Measurements from ENCODE around the gene HNF1B.

The HNF1B gene

DNA sequence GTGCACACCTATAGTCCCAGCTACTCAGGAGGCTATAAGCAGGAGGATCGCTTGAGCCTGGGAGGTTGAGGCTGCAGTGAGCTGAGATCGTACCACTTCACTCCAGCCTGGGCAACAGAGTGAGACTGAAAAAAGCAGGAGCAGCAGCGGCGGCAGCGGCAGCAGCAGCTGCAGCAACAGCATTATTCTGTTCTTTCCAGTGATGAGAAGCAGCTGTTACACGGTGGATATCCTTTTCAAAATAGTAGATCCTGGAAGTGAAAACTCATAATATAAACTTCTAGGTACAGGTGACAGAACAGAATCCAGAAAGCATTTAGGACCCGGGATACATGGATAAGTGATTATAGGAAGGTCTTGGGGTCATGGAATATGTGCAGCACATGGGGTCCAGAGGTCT, 17.8 kb upstream of the HNF1B start:
- DNase-seq: no peak

DNA sequence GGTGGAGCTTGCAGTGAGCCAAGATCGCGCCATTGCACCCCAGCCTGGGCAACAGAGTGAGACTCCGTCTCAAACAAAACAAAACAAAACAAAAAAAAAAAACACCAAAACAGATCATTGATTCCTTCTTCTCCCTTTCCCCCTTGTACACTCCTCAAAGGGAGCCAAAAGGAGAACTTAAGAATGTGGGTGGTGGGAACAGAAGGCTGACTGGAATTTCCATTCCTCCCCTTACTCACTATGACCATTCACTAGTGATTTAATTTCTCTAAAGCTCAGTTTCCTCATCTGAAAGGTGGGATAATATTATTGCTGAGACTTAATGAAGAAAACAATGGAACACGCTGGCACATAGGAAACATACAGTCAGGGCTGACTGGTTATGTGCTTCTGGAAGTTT, 17.1 kb upstream of the HNF1B start:
- no peak for DNase-seq

DNA sequence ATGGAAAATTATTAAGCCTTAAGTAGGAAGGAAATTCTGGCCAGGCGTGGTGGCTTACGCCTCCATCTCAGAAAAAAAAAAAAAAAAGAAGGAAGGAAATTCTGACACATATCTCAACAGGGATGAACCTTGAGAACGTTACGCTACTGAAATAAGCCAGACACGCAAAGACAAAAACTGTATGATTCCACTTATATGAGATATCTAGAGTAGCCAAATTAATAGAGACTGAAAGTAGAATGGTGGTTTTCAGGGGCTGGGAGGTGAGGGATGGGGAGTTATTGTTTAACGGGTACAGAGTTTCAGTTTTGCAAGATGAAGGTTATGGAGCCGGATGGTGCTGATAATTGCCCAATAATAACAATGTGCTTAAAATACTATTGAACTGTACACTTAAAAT, 16.2 kb upstream of the HNF1B start:
- DNase-seq: no peak

DNA sequence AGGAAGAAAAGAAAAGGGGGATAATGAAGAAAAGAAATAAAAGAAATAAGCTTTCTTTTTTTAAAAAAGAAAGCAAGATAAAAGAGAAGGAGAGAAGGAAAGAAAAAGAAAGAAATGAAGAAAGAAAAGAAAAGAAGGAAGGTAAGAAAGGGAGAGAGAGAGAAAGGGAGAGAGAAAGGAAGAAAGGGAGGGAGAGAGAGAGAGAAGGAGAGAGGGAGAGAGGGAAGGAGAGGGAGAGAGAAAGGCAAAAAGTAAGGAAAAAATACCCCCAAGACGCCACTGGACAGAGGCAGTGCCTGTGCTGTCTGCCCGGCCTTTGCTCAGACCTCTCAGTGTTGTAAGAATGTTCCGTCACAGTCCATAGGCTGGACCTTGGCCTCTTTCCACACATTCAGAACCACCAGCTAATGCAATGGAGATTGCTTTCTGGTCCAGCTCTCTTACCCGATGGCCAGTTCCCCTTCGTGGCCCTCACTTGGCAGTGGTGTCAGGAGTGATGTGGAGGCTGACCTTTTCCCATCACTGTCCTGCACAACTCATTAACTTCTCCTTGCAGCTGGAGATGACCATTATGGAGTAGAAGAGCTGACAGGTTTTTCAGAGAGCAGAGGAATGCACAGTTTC, 14.3 kb upstream of the HNF1B start:
- DNase-seq: peak; percentile 31

DNA sequence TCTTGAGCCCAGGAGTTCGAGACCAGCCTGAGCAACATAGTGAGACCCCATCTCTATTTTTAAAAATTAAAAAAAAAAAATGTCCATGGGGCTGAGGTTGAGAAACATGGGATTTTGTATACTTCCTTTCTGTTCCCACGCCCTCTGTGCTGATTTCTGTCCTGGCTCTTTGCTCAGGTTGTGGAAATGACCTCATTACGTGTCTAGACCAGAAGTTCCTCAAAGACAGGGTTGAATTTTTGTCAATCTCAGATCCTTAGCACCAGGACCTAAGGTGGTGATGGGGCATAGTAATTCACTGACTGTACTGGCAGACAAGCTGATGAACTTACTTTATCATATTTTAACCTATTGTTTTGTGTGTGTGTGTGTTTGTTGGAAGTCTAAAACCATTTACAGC, 11.2 kb upstream of the HNF1B start:
- no peak for DNase-seq

DNA sequence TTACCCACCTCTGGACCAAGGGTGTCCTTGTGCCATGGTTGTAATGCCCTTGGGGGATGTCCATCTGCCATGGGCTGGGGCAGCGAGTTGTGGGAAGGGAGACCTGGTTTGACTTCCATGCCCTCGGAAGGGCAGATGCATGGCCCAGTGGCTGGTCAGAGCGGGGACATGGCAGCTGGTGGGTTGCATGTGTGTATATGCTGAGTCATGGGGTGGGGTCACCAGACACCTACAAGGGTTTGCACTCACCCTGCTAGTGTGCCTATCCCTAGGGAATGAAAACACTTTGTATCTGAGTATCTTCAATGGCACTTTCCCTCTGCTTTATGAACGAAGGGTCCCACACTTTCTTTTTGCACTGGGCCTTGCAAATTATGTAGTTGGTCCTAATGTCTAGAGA, 10.6 kb upstream of the HNF1B start:
- DNase-seq: no peak

DNA sequence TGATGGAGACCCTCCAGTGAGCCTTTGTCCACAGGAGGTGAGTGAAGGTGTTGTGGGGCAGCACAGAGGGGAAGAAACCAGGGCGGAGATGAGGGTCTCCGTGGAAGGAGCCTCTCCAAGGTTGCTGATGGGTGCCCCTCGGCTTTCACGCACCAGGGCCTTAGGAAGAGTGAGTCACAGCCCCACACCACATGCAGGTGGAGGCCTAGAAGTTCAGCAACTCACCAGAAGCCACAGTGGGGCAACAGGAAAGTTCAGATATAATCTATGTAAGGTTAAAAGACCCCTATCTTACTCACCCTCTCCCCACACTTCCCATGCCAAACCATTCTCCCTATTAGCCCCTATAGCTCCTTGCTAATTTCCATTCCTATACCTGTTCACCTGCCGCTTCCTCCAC, 9.5 kb upstream of the HNF1B start:
- no peak for DNase-seq

DNA sequence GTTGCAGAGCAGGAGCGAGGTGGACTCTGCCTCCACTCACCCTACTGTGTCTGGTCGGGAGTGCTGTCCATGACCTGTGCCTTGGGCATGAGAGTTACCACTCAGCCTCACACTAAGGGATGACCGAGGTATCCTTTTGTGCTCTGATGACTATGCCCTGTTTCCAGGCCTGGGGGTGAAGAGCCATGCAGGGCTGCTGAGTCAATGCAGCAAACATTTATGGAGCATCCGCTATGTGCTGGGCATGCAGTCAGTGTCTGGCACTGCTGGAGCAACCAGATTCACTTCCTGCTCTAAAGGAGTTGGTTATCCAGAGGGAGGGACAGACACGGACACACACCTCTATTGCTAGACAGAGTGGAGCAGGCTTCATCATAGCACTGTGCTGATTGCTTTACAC, 7.6 kb upstream of the HNF1B start:
- DNase-seq: no peak

DNA sequence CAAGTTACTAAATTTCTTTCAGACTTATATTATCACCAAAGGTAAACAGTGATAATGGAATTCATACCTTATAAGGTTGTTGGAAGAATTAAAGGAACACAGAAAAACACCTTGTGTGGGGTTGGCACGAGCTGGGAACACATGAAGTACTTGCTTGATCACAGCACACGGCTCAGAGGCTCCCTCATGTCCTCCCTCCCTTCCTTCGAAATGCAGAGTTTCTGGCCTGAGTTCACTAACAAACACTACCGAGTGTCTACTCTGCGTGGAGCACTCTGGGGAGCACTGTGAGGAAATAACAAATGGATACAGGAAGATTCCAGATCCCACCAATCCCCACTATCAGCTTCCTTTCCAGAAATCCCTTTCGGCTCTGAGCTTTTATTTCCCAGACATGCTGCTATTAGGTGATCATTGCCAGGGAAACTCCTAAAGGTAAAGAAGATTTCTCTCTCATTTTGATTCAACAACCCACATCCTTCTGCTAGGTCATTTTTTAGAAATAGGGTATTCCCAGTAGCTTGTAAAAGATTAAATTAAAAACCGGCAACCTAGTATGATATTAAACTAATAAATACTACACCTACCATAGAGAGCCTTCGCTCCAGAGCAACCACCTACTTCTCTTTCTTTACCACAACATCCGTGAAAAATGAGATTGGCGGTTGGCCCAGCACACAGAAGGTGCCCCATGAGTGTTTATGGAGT, 6.1 kb upstream of the HNF1B start:
- no peak for DNase-seq

DNA sequence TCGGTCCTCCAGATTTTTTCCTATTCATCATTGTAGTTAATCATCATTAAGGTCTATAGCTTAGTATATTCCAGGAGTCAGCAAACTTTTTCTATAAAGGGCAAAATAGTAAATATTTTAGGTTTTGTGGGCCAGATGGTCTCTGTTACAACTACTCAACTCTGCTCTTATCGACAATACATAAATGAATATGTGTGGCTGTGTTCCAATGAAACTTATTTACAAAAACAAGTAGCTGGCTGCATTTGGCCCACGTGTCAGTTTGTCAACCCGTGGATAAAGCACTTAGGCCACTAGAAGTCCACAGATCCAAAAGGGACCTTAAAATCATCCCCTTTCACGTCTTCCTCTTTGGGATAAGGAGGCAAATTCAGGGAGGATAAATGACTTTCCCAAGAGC, 5.4 kb upstream of the HNF1B start:
- DNase-seq: no peak

DNA sequence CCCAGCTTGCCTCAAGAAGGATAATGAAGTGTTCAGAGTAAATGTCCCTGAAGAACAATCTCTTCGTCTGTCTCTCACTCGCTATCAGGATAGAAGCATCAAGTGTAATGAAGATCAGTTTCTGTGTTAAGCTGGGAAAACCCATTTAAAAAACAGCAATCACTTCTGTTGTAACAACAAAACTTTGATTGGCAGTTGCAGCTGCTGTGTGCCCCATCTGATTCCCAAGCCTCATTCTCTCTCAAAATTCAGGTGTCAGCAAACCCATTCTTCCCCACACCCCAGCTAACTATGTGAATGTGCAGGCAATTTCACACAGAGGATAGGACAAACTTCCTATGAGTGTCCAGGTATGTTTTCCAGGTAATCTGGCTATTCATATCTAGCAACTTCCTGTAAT, 2.4 kb upstream of the HNF1B start:
- DNase-seq: no peak

DNA sequence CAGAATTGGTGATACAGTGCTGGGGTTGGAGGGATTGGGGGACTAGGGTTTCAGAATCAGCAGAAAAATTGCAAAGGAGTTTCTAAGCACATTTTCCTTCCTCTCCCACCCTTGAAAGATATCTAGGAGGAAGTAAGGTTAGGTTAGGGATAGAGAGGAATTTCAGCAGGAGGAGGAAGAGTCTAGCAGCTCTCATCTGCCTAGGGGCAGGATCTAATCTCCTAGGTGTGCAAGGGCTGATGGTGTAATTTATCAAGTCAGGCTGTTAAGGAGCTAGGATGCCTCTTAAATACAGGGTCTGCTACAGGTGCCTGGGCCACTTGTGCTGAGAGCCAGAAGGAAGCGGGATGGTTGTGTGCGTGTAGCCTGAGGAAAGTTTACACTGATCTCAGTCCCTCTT, 1.8 kb upstream of the HNF1B start:
- DNase-seq: no peak

DNA sequence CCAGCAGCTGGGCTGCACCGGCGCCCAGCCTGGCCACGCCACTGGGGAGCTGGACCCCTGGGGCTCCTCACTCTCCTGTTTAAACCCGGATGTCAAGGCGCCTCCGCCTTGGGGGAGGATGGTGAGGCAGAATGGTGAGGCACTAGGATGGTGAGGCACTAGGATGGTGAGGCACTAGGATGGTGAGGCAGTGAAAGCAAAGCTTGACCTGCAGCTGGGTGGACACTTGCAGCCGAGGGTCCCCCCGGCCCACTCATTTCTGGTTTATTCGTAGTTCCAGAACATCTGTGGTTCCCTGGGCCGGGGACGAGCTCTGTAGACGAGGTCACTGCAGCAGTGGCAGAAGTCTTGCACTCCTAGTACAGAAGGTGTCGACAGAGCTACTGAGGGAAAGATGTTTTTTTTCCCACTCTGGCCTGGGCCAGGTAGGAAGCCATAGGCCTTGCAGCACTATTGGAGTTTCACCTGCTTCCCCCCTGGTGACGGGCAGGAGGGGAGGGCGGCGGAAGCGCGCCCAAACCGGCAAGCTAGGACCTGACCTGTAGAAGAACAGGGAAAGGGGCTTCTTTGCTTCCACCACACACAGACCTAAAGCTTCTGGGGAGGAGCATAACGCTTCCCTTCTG, 1.1 kb upstream of the HNF1B start:
- DNase-seq: no peak

DNA sequence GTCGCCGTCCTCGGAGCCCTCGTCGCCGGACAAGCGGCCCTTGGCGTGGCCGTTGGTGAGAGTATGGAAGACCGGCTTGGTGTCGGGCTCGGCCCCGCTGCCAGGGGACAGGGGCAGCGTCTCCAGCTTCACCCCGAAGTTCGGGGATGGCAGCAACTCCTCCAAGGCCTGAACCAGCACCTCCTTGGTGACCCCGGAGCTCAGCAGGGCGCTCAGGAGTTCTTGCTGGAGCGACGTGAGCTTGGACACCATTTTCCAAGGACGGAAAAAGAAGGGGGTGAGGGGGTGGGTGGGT, 279 bp downstream of the HNF1B start:
- no peak for DNase-seq

DNA sequence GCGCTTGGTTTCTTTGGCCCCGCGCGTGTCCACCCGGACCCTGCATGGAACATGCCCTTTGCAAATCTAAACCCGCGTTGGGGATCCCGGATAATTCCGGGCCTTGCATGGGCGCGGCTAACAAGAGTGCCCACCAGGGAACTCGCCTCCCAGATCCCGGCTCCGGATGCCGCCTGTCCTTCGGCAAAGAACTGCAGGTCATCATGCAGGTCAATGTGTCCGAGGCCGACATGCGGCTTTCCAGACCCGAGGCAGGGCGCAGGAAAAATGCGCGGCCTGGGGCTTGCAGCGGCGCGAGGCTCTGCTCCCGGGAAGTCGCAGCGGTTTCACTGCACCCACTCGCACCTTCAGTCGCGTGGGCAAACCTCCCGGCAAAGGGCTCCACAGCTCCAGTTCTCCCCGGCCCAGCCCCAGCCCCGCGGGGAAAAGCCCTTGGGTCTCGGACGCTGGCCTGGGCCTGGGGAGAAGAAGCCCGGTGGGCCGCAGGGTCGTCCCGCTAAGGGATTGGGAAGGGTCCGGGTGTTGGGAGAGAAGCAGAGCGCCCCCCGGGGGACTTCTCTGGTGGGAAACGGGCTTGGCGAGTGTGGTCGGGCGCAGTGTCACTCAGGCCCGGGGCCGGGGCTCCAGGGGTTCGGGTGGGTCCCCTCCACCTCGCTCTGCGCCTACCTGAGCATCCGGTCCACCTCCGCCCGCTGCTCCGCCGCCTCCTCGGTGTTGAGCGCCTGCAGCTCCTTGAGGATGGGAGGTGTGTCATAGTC, 805 bp downstream of the HNF1B start:
- DNase-seq: peak; percentile 80

DNA sequence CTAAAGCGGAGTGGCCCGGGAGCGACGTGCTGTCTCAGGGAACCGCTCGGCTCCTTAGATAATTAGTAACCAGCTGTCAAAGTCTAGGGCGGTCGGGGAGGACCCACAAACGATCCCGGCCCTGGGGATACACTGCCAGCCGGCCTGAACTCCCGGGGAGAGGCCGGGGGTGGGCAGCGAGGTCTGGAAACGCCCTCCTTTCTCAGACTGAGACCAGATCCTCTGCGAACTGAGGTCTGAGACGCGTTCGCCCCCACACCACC, 1.3 kb downstream of the HNF1B start:
- no peak for DNase-seq

DNA sequence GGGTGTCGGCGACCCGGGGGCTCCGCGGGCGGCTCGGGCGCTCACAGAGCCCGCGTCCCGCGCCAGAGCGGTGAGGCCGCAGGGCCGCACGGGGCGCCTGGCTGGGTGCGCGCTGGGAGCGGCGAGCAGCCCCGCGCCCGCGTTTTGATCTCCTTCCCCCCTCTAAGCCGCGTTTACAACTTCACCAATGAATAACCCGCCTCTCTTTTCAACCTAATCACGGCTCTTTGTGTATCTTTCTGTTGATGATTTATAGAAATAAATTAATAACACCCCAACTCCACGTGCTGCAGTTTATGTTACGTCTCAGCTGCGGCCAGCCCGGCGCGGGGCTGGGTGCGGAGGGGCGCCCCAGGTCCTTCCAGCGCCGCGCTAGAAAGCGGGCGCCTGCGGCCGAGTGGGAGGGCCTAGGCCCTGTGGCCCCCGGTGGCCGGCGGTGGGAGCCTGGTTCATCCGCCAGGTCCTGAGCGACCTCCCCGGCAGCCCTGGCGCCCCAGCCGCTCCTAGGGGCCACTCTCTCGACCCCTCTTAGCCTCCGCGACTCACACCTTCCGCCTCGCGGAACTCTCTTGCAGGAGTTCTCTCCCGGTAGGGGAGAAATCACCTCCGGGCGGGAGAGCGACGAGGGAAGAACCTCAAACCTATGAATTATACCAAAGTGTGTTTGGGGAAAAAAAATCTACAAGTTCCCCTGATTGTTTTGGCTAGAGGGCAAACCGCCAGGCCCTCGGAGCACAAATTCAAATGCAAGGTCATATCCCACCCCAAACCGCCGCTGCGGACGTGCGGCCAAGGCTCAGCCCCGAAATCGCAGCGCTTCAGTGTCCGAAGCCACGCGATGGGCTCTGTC, 1.9 kb downstream of the HNF1B start:
- DNase-seq: peak; percentile 79

DNA sequence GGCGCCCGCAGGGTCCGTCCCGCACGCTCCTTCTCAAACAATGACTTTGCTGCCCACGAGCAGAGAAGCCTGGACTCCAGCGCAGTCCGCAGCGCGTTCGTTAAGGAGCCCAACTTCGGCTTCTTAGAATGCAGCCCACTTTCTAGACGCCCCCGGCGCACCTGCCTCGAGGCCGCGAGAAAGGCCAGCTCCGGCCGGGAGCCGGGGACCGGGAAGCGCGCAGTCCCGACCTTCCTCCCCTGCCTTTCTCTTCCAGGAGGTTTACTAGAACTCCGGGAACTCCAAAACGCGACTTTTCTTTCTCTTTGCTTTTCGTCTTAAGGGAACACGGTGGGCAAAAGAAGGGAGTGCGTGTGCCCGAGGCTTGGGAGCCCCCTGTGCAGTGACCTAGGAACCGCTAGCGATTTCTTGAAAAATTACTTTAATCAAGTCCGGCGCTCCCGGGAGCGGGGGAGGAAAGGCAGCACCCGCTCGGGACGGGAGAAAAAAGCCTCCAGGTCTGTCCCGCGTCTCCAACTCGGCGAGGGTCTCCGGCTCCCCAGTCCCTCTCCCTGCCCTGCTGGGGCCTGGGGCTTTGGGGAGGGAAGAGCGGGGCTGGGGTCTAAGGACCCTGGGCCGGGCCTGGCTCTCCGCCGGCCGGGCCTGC, 2.6 kb downstream of the HNF1B start:
- DNase-seq: peak; percentile 88

DNA sequence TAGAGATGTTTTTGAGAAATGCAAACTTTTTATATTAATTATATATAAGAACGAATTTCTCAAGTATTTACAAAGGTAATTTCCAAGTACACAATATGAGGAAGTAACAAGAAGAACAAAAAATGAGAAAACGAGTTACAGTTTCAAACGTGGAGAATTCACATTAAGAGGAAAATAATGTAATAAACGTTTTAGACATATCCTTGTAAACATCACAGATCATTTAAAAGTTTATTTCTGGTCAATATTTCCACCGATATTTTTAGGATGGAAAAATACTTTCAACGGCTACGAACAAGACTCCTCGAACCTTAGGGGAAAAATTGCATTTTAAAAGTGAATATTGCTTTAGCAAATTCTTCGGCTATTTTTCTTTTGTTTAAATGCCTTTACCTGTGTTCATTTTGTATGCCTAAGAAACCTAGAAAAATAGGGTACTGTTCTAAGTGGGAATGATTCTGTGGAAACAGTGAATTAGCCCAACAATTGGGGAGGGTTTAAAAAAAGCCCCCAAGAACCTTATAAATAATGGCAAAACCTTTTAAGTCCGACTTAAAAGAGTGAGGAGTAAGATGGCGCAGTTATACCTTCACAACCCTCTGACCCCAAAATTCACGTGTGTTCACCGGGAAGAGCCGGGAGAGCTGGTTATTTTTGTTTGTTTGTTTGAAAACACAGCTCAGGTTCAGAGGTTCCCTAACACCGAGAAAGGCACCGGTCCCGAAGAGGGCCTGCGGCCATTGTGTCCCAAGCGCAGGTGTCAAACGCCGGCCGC, 3.3 kb downstream of the HNF1B start:
- no peak for DNase-seq

DNA sequence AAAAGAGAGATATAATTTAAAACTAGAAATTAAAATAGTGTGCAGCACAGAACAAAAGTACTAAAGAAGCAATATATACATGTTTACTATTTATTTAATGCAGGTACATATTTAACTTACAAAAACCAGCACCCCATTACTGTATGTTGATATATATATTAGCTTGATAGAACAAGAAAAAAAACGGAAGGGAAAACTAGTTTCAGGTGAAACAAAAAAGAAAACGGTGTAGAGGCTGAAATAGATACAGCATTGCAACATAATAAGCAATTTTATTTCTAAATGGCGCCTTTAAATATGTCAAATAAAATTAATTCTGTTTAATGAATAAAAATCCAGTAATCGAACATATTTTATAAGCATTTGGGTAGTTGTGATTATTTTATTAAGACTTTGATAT, 3.9 kb downstream of the HNF1B start:
- DNase-seq: no peak

DNA sequence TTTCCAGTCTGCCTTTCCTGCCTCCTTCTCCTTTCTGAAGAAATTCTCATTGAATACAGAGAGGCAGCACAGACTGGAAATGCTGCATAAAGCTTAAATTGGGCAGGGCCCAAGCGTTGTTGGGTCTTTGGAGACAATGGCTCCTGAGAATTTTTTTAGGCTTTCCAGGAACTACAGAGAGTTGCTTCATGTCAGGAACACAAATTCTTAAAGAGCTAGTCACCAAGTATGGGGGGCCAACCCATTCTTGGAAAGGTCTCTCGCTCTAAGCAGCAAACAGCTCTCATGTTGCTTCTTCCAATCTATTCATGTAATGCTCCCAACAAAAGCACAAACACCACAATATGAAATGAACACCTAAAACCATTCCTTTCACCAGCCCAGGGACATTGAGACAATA, 6.9 kb downstream of the HNF1B start:
- DNase-seq: no peak

DNA sequence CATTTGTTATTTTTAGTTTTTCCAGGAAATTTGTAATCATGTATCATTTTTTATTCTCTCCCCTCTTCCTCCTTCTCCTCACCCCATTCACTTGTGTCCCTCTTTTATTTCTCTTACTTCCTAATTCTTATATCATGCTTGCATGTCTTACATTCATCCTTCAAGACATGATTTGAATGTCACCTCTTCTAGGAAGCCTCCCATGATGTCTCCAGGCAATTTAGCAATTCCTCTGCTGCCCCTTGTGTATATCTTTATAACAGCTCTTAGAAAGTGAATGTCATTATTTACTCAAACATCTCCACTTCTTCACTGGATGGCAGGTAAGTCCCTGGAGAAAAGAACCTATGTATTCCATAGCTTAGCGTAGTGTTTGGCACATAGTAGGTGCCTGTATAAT, 7.8 kb downstream of the HNF1B start:
- no peak for DNase-seq

All from right kidney (tissue), 1 donor.